Trophoblast cell (in vitro differentiated cells and primary cell): ENCODE data around the gene RBPJL.
A peak's percentile ranks its signal among the peaks of the same experiment; 100 is the strongest.

ENCODE experiments used
- DNase-seq, 2 donors: peaks; one replicate each; pipeline ENCODE4 v3.0.0-alpha.2; 2016
- H2AFZ ChIP-seq: 2 replicates; pipeline ENCODE4 v1.6.1; 2013; ENCODE audit warnings: low read length, moderate library complexity, mild to moderate bottlenecking; ENCODE audit not compliant: insufficient read depth, poor library complexity
- H2AK5ac ChIP-seq: 2 replicates; pipeline ENCODE4 v1.6.1; 2013; ENCODE audit warnings: mild to moderate bottlenecking, low read length
- H2BK120ac ChIP-seq: 2 replicates; pipeline ENCODE4 v1.6.1; 2013; ENCODE audit warnings: low read length, mild to moderate bottlenecking, moderate library complexity; ENCODE audit not compliant: insufficient read depth, poor library complexity
- H2BK12ac ChIP-seq: 2 replicates; pipeline ENCODE4 v1.6.1; 2013; ENCODE audit warnings: mild to moderate bottlenecking, low read length, moderate library complexity
- H2BK5ac ChIP-seq: 2 replicates; pipeline ENCODE4 v1.6.1; 2013; ENCODE audit warnings: low read length, low read depth, moderate library complexity, mild to moderate bottlenecking; ENCODE audit not compliant: poor library complexity
- H3K14ac ChIP-seq: 2 replicates; pipeline ENCODE4 v1.6.1; 2013; ENCODE audit warnings: mild to moderate bottlenecking, low read length
- H3K18ac ChIP-seq: 2 replicates; pipeline ENCODE4 v1.6.1; 2013; ENCODE audit warnings: mild to moderate bottlenecking, low read length
- H3K23ac ChIP-seq: 2 replicates; pipeline ENCODE4 v1.6.1; 2013; ENCODE audit warnings: low read length
- H3K27ac ChIP-seq: 2 replicates; pipeline ENCODE4 v1.5.1; 2013; ENCODE audit warnings: low read depth, mild to moderate bottlenecking, inconsistent platforms, low read length, moderate library complexity
- H3K27me3 ChIP-seq: 2 replicates; pipeline ENCODE4 v1.6.1; 2013; ENCODE audit warnings: inconsistent platforms, mild to moderate bottlenecking, low read length, moderate library complexity; ENCODE audit not compliant: insufficient read depth
- H3K36me3 ChIP-seq, 2 experiments: 1 replicate in 1 of 2; 2 replicates in 1 of 2; pipeline ENCODE4 v1.6.1; 2013; ENCODE audit warnings: low read length in 2 of 2, mild to moderate bottlenecking in 2 of 2, moderate library complexity in 1 of 2; ENCODE audit not compliant: insufficient read depth in 2 of 2, control insufficient read depth in 1 of 2
- H3K4ac ChIP-seq: 2 replicates; pipeline ENCODE4 v1.6.1; 2013; ENCODE audit warnings: low read depth, mild to moderate bottlenecking, low read length, moderate library complexity
- H3K4me1 ChIP-seq, 2 experiments: 1 replicate in 1 of 2; 2 replicates in 1 of 2; pipeline ENCODE4 v1.6.1; 2013; ENCODE audit warnings: low read length in 2 of 2, mild to moderate bottlenecking in 2 of 2, moderate library complexity in 1 of 2; ENCODE audit not compliant: insufficient read depth in 2 of 2, control insufficient read depth in 1 of 2
- H3K4me2 ChIP-seq: 2 replicates; pipeline ENCODE4 v1.6.1; 2013; ENCODE audit warnings: inconsistent platforms, mild to moderate bottlenecking, low read length, moderate library complexity
- H3K4me3 ChIP-seq: 2 replicates; pipeline ENCODE4 v1.5.1; 2013; ENCODE audit warnings: mild to moderate bottlenecking, low read depth, low read length, inconsistent platforms
- H3K79me1 ChIP-seq: one replicate; pipeline ENCODE4 v1.6.1; 2013; ENCODE audit warnings: low read length
- H3K79me2 ChIP-seq: 2 replicates; pipeline ENCODE4 v1.6.1; 2013; ENCODE audit warnings: low read length, mild to moderate bottlenecking; ENCODE audit not compliant: control insufficient read depth, insufficient read depth, poor library complexity
- H3K9ac ChIP-seq: 2 replicates; pipeline ENCODE4 v1.6.1; 2013; ENCODE audit warnings: mild to moderate bottlenecking, low read length
- H3K9me3 ChIP-seq: 2 replicates; pipeline ENCODE4 v1.6.1; 2013; ENCODE audit warnings: low read depth, mild to moderate bottlenecking, control low read depth, inconsistent platforms, low read length; ENCODE audit not compliant: insufficient read depth
- H4K12ac ChIP-seq: 2 replicates; pipeline ENCODE4 v1.6.1; 2013; ENCODE audit warnings: low read depth, mild to moderate bottlenecking, low read length, moderate library complexity
- H4K8ac ChIP-seq: 2 replicates; pipeline ENCODE4 v1.6.1; 2013; ENCODE audit warnings: low read depth, mild to moderate bottlenecking, low read length, moderate library complexity
- H4K91ac ChIP-seq: one replicate; pipeline ENCODE4 v1.6.1; 2013; ENCODE audit warnings: low read depth, mild to moderate bottlenecking, low read length, moderate library complexity
- WGBS: extraction: QIAGEN DNeasy Blood & Tissue Kit; methylation state at CpG from one replicate; pipeline ENCODE4 v1.1.7; 2013; ENCODE audit warnings: missing lambda C conversion rate; ENCODE audit not compliant: insufficient read length, insufficient coverage; ENCODE audit errors: extremely low coverage; 5-methylcytosine and 5-hydroxymethylcytosine counted together

The RBPJL gene

DNA sequence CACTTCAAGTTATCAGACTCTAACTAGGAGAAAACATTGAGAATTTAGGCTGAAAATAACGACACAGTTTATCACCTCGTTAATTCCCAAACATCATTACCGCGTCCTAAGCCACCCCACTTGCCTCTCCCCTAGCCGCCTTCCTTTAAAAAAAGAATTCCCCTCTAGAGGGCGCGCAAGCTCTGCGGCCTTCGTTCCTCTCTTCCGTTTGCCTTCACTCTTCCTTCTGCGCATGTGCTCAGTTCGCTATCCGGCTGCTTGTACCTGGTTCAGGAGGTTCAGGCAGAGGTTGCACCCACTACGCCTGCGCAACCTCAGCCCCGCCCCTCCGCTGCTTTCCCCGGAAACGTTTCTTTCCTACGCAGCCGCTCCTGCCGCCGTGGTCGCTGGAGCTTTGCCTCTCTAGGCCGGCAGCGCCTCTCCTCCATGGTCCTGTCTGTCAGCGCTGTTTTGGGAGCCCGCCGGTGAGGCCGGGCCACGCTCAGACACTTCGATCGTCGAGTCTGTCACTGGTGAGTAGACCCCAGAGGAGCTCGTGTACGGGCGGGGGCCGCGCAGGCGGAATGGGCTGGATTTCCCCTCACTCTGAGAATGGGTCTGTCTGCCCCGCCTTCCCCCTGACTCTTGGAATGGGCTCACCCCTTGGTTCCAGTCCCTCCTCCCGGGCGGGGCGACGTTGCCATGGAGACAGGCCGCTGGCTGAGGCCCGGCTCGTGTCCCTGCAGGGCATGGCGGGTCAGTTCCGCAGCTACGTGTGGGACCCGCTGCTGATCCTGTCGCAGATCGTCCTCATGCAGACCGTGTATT, 56.4 kb downstream of the RBPJL start, which contains the start of gene SYS1:
SYS1 (plus strand) TSS at position 353 of the 807 bp plus-strand sequence; CDS start at position 729, 376 bp downstream.
- peak within 1 kb of the TSS; percentile 39 for H3K4ac ChIP-seq
- peak within 1 kb of the TSS; percentile 83 for H3K27ac ChIP-seq
- H2BK12ac ChIP-seq, result peak within 1 kb of the TSS; percentile 53
- H3K36me3 ChIP-seq, result peaks cover 14 to 24% of the 10 kb centered on the region in 2 experiments
- no peak within 1 kb of the TSS for H2AK5ac ChIP-seq
- H3K23ac ChIP-seq, result no peak within 1 kb of the TSS
- no peaks in the 10 kb centered on the region for H3K27me3 ChIP-seq
- peak within 1 kb of the TSS; percentile 42 for H2BK5ac ChIP-seq
- peak within 1 kb of the TSS; percentile 88 for H3K4me3 ChIP-seq
- H3K18ac ChIP-seq, result peak within 1 kb of the TSS; percentile 46
- H2BK120ac ChIP-seq, result peak within 1 kb of the TSS; percentile 5
- peak within 1 kb of the TSS; percentile 23 for H2AFZ ChIP-seq
- H3K4me1 ChIP-seq, result peaks cover 24 to 28% of the 10 kb centered on the region in 2 experiments
- peak within 1 kb of the TSS; percentile 69 for H4K91ac ChIP-seq
- peaks cover 26% of the 10 kb centered on the region for H3K79me1 ChIP-seq
- H3K9ac ChIP-seq, result peak within 1 kb of the TSS; percentile 90
- peak; percentile 98 to 100 for DNase-seq
- peak within 1 kb of the TSS; percentile 25 for H3K14ac ChIP-seq
- H3K9me3 ChIP-seq, result no peaks in the 10 kb centered on the region
- H3K79me2 ChIP-seq, result peaks cover 8% of the 10 kb centered on the region
- H3K4me2 ChIP-seq, result peak within 1 kb of the TSS; percentile 84
- peak within 1 kb of the TSS; percentile 2 for H4K12ac ChIP-seq
- peak within 1 kb of the TSS; percentile 76 for H4K8ac ChIP-seq
- WGBS, result no CpG with 5 or more reads among the region's 55 CpGs

DNA sequence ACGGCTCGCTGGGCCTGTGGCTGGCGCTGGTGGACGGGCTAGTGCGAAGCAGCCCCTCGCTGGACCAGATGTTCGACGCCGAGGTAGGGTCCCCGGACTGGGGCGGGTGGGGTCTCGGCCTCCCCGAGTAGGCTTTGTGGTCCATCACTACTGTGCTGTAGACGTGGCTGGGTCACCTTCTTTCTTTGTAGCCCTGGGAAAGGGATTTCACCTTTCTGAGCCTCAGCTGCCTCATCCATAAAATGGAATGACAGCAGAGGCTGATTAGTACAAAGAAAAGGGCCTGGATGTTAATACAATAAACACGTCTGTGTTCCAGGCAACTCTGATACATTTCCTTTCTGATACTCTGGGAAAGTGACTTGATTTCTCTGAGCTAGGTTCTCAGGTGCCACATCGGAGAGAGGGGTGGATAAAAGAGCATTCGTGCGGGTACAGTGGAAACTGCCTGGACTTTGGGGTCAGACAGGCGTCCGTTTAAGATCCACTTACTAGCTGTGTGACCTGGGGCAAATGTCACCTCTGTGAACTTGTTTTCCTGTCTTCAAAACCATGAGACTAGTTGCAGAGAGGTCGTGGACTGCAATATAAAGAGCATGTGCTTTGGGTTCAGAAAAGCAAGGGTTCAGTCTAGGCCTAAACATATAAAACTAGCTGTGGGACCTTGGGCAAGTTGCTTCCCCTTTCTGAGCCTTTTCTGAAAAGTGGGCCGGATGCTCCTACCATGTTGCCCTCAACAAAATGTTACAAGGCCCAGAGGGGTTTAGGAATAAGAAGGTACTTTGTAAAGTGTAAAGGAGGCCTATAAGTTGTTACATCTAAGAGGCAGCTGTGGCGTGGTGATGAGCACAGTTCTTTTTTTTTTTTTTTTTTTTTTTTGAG, 57.2 kb downstream of the RBPJL start:
- Histone ChIP-seq H3K9ac (peak overlapping the region; percentile 74), H2BK120ac (no peak overlapping the region), H2BK12ac (no peak overlapping the region), H3K4me3 (peak overlapping the region; percentile 88), H2AK5ac (no peak overlapping the region), H3K23ac (no peak overlapping the region), H3K18ac (peak overlapping the region; percentile 17), H3K27me3 (no peaks in the 10 kb centered on the region), H4K12ac (no peak overlapping the region), H2AFZ (no peak overlapping the region), H4K8ac (peak overlapping the region; percentile 22), H3K9me3 (no peaks in the 10 kb centered on the region), H3K4ac (peak overlapping the region; percentile 13), H3K27ac (no peak overlapping the region), H3K79me1 (peaks cover 20% of the 10 kb centered on the region), H3K4me2 (peak overlapping the region; percentile 84), H3K4me1 (peaks cover 17 to 20% of the 10 kb centered on the region in 2 experiments), H3K36me3 (peaks cover 14 to 32% of the 10 kb centered on the region in 2 experiments), H4K91ac (no peak overlapping the region), H3K79me2 (peaks cover 8% of the 10 kb centered on the region), H2BK5ac (peak overlapping the region; percentile 12), H3K14ac (peak overlapping the region; percentile 25)
- WGBS, result no CpG with 5 or more reads among the region's 23 CpGs
- no peak for DNase-seq

DNA sequence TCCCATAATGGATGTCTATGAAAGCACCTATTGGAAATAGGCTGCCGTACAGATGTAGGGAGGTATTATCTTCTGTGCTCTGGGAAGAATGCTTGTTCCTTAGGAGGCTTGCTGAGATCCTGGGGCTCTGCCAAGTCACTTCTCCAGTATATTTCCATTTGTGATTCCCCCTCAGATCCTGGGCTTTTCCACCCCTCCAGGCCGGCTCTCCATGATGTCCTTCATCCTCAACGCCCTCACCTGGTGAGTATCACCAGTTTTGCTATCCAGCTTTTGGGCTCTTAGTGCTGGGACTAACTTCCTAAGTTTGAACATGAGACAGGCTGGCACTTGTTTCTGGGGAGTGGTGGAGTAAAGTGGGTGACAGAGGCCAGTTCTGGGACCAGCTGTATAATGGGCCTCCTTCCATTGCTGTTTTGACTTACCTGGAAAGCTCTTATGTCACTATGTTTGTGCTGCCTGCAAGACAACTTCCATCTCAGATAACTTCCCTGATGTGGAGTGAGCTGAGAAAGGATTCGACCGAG, 58.9 kb downstream of the RBPJL start:
- H3K36me3 ChIP-seq, result peaks cover 15 to 32% of the 10 kb centered on the region in 2 experiments
- no peak for DNase-seq
- H4K8ac ChIP-seq, result no peak overlapping the region
- H3K4ac ChIP-seq, result no peak overlapping the region
- H2AK5ac ChIP-seq, result no peak overlapping the region
- H3K4me2 ChIP-seq, result no peak overlapping the region
- no peak overlapping the region for H3K23ac ChIP-seq
- H3K27me3 ChIP-seq, result no peaks in the 10 kb centered on the region
- H3K4me1 ChIP-seq, result peaks cover 4 to 11% of the 10 kb centered on the region in 2 experiments
- peaks cover 7% of the 10 kb centered on the region for H3K79me2 ChIP-seq
- no peak overlapping the region for H3K4me3 ChIP-seq
- no peak overlapping the region for H3K9ac ChIP-seq
- WGBS, result no CpG with 5 or more reads among the region's 5 CpGs
- no peak overlapping the region for H3K27ac ChIP-seq
- no peak overlapping the region for H2BK12ac ChIP-seq
- H3K18ac ChIP-seq, result no peak overlapping the region
- H4K91ac ChIP-seq, result no peak overlapping the region
- no peak overlapping the region for H3K14ac ChIP-seq
- no peak overlapping the region for H4K12ac ChIP-seq
- H3K9me3 ChIP-seq, result no peaks in the 10 kb centered on the region
- H2BK120ac ChIP-seq, result no peak overlapping the region
- peaks cover 9% of the 10 kb centered on the region for H3K79me1 ChIP-seq
- H2BK5ac ChIP-seq, result no peak overlapping the region
- no peak overlapping the region for H2AFZ ChIP-seq

DNA sequence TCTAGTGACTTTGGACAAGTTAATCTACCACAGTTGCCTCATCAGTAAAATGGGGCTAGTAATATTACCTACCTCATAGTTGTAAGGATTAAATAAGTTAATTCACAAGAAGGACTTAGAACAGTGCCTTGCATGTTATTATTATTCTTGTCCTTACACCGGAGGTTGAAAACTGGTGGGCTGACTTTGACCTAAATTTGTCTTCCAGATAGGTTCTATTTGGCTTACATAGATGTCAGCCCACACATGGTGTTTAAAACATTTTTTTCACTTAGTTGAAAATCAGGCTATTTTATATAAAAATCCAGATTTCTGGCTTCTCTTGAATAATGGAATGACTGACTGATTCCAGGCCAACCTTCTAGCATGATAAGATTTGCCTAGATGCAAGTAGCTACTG, 59.6 kb downstream of the RBPJL start:
- H3K18ac ChIP-seq, result no peak overlapping the region
- WGBS, result no CpG with 5 or more reads among the region's 1 CpG
- H2AK5ac ChIP-seq, result no peak overlapping the region
- H2AFZ ChIP-seq, result no peak overlapping the region
- peaks cover 0 to 8% of the 10 kb centered on the region in 2 experiments for H3K4me1 ChIP-seq
- no peak overlapping the region for H2BK12ac ChIP-seq
- H3K14ac ChIP-seq, result no peak overlapping the region
- no peak overlapping the region for H4K8ac ChIP-seq
- no peak overlapping the region for H3K23ac ChIP-seq
- no peak overlapping the region for H3K4ac ChIP-seq
- H3K79me1 ChIP-seq, result peaks cover 6% of the 10 kb centered on the region
- no peak for DNase-seq
- no peak overlapping the region for H2BK120ac ChIP-seq
- H3K36me3 ChIP-seq, result peaks cover 16 to 32% of the 10 kb centered on the region in 2 experiments
- no peak overlapping the region for H4K12ac ChIP-seq
- no peaks in the 10 kb centered on the region for H3K27me3 ChIP-seq
- H2BK5ac ChIP-seq, result no peak overlapping the region
- no peak overlapping the region for H3K4me2 ChIP-seq
- H4K91ac ChIP-seq, result no peak overlapping the region
- peaks cover 7% of the 10 kb centered on the region for H3K79me2 ChIP-seq
- no peak overlapping the region for H3K9ac ChIP-seq
- H3K9me3 ChIP-seq, result no peaks in the 10 kb centered on the region
- no peak overlapping the region for H3K4me3 ChIP-seq
- H3K27ac ChIP-seq, result no peak overlapping the region
